Thoracic aorta endothelial cell (primary cell): ENCODE measurements around the gene ZMPSTE24. TPM values are rescaled to one million over a fixed set of nuclear protein-coding genes. Genes with fewer than 3 reads are reported as not detected.

Experiments
- total RNA-seq: library from RNA; depleted of rRNA; stranded (reverse); fragments of >200 nt; gene quantifications from 2 replicates; pipeline ENCODE4 v1.2.3, GENCODE V29; 2012

The ZMPSTE24 gene
- total RNA-seq: 86.8 and 89.0 TPM in 2 replicates

GRCh38 chr1:40257688-40258444 is at the start of gene ZMPSTE24:
Gene ZMPSTE24, plus strand, starts transcription at chr1:40258236. Its CDS starts 36 bp downstream, at chr1:40258272.

GRCh38 chr1:40247655-40248054 is 10.4 kb upstream of the ZMPSTE24 start, which contains the start of gene TMCO2:
Gene TMCO2, plus strand, starts transcription at chr1:40247937. Its CDS starts 57 bp downstream, at chr1:40247994.

GRCh38 chr1:40316595-40317393 is 58.8 kb downstream of the ZMPSTE24 start, which contains the start of gene COL9A2:
Gene COL9A2, minus strand, starts transcription at chr1:40317286. Its CDS starts 89 bp downstream, at chr1:40317197.

Other genes with a start within 250 kb of the ZMPSTE24 start
- 505 and 515 TPM in 2 replicates for gene CAP1, start 217.5 kb upstream of the ZMPSTE24 start, total RNA-seq
- gene PPT1, start 161.0 kb upstream of the ZMPSTE24 start, total RNA-seq: 88.6 and 132 TPM in 2 replicates
- gene RLF, start 96.8 kb upstream of the ZMPSTE24 start, total RNA-seq: 31.2 and 35.4 TPM in 2 replicates
- not detected in 2 replicates for gene TMCO2, start 10.3 kb upstream of the ZMPSTE24 start, total RNA-seq
- gene COL9A2, start 59.0 kb downstream of the ZMPSTE24 start, total RNA-seq: 0.14 and 0.53 TPM in 2 replicates
- gene SMAP2, start 115.5 kb downstream of the ZMPSTE24 start, total RNA-seq: 12.8 and 16.1 TPM in 2 replicates
- gene ZFP69B, start 192.2 kb downstream of the ZMPSTE24 start, total RNA-seq: 3.7 and 4.5 TPM in 2 replicates
- gene ZFP69, start 219.1 kb downstream of the ZMPSTE24 start, total RNA-seq: 2.3 and 3.4 TPM in 2 replicates